SU-DHL-6 (cell line): ENCODE results near the gene BCLAF1.

ENCODE experiments used
- CTCF ChIP-seq: fragments of 200-600 bp; sonication (generic); IDR thresholded peaks from one replicate; pipeline ENCODE4 v1.5.1; 2017; ENCODE audit warnings: antibody characterized with exemption, mild to moderate bottlenecking, low read length, moderate library complexity; ENCODE audit not compliant: insufficient read depth, poor library complexity, severe bottlenecking
- EZH2phosphoT487 ChIP-seq: fragments of 200-600 bp; sonication (generic), shearing (Covaris generic); conservative IDR thresholded peaks from 2 replicates; pipeline ENCODE4 v1.6.1; 2018; ENCODE audit warnings: mild to moderate bottlenecking, antibody characterized with exemption, low read length, moderate library complexity, mixed read lengths

DNA sequence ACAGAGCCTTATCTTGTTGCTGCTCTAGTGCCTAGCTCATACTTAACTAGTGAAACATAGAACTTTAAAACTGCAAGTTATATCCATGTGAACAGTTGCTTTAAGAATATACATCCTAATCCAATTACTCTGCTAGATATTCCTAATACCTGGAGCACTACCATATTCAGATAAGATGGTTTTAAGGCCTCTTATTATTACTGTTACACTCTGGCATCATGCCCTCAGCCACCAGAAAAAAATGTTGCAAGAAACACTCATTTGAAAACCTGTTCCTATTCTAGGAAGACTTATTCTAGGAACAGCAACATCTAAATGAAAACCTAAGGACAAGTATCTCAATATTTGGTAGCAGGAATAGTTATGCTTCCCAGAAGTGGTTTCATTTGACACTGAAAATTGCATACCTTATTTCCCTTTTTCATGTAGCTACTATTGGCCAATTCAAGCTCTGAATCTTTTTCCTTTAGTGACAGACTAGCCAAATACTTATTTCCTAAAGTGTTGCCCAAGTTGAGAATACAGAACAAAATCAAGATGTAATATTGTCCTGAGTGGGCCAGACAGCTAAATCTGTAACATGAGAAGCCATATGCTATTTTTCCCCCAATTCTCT, 34.7 kb downstream of the BCLAF1 start:
- no peak for TF ChIP-seq CTCF
- no peak for TF ChIP-seq EZH2phosphoT487
